Activated naive CD4-positive, alpha-beta T cell treated with anti-CD3 and anti-CD28 coated beads, Interleukin-2, amount 50 U/mL, for 24 hours (primary cell): Measurements from ENCODE around the gene HOXB3.

Experiments used
- H3K27ac Mint-ChIP-seq: one replicate; pipeline ENCODE4 v1.8.0; 2021; ENCODE audit warnings: mild to moderate bottlenecking, mixed read lengths
- H3K27me3 Mint-ChIP-seq: one replicate; pipeline ENCODE4 v1.8.0; 2021; ENCODE audit warnings: mixed read lengths
- H3K36me3 Mint-ChIP-seq: one replicate; pipeline ENCODE4 v1.8.0; 2021; ENCODE audit warnings: mixed read lengths
- H3K4me1 Mint-ChIP-seq: one replicate; pipeline ENCODE4 v1.8.0; 2021; ENCODE audit warnings: mixed read lengths
- H3K4me3 Mint-ChIP-seq: one replicate; pipeline ENCODE4 v1.8.0; 2021; ENCODE audit warnings: mild to moderate bottlenecking, mixed read lengths
- H3K9me3 Mint-ChIP-seq: one replicate; pipeline ENCODE4 v1.8.0; 2021; ENCODE audit warnings: mixed read lengths

HOXB3 gene

GRCh38 chr17:48628649-48629410, 38.8 kb upstream of the HOXB3 start:
- peaks cover 6% of the 10 kb centered on the region for H3K36me3 Mint-ChIP-seq
- H3K27me3 Mint-ChIP-seq, result peaks cover 50% of the 10 kb centered on the region
- peaks cover 27% of the 10 kb centered on the region for H3K4me1 Mint-ChIP-seq
- no peaks in the 10 kb centered on the region for H3K9me3 Mint-ChIP-seq
- no peak overlapping the region for H3K4me3 Mint-ChIP-seq
- no peak overlapping the region for H3K27ac Mint-ChIP-seq

GRCh38 chr17:48627623-48628521, 37.8 kb upstream of the HOXB3 start:
- Mint-ChIP-seq H3K36me3 (peaks cover 5% of the 10 kb centered on the region), H3K27me3 (peaks cover 52% of the 10 kb centered on the region), H3K4me1 (peaks cover 25% of the 10 kb centered on the region), H3K9me3 (no peaks in the 10 kb centered on the region), H3K4me3 (peak overlapping the region; percentile 36), H3K27ac (no peak overlapping the region)

DNA sequence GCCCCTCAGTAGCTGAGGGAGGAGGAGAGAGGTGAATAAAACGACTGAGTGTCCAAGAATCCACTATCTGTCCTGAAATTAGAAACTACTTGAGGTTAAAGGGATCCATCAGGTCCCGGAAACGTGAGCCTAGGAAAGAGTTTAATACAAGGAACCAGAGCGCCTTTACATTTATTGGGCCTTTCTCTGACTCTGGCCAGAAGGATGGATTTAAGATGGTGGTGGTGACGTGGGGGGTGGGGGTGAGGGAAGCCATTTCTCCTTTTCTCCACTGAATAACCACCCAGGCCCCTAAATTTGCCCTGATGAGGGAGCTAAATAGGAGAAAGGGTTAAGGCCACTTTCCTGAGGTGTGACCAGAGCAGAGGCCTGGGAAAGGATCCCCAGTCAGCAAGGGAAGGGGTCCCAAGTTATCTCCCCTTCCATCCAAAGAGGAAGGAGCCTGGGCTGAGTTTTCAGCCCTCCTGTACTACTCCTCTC, 37.1 kb upstream of the HOXB3 start:
- Mint-ChIP-seq H3K4me1 (peaks cover 22% of the 10 kb centered on the region), H3K36me3 (no peaks in the 10 kb centered on the region), H3K9me3 (no peaks in the 10 kb centered on the region), H3K27ac (no peak overlapping the region), H3K4me3 (peak overlapping the region; percentile 88), H3K27me3 (peaks cover 53% of the 10 kb centered on the region)

- Mint-ChIP-seq H3K9me3 (no peaks in the 10 kb centered on the region), H3K36me3 (no peaks in the 10 kb centered on the region), H3K27me3 (peaks cover 59% of the 10 kb centered on the region), H3K4me1 (peaks cover 22% of the 10 kb centered on the region), H3K4me3 (peak within 1 kb of the TSS; percentile 88), H3K27ac (peak within 1 kb of the TSS; percentile 92)
Observed at GRCh38 chr17:48626245-48627117, 36.4 kb upstream of the HOXB3 start, which contains the start of gene HOXB9. TSS of gene HOXB9 (minus strand) at chr17:48626358. CDS start at chr17:48626269, 89 bp downstream.

GRCh38 chr17:48625495-48626244, 35.6 kb upstream of the HOXB3 start:
- Mint-ChIP-seq H3K27me3 (peaks cover 61% of the 10 kb centered on the region), H3K4me3 (peak overlapping the region; percentile 88), H3K27ac (peak overlapping the region; percentile 46), H3K9me3 (no peaks in the 10 kb centered on the region), H3K4me1 (peaks cover 22% of the 10 kb centered on the region), H3K36me3 (peaks cover 2% of the 10 kb centered on the region)

DNA sequence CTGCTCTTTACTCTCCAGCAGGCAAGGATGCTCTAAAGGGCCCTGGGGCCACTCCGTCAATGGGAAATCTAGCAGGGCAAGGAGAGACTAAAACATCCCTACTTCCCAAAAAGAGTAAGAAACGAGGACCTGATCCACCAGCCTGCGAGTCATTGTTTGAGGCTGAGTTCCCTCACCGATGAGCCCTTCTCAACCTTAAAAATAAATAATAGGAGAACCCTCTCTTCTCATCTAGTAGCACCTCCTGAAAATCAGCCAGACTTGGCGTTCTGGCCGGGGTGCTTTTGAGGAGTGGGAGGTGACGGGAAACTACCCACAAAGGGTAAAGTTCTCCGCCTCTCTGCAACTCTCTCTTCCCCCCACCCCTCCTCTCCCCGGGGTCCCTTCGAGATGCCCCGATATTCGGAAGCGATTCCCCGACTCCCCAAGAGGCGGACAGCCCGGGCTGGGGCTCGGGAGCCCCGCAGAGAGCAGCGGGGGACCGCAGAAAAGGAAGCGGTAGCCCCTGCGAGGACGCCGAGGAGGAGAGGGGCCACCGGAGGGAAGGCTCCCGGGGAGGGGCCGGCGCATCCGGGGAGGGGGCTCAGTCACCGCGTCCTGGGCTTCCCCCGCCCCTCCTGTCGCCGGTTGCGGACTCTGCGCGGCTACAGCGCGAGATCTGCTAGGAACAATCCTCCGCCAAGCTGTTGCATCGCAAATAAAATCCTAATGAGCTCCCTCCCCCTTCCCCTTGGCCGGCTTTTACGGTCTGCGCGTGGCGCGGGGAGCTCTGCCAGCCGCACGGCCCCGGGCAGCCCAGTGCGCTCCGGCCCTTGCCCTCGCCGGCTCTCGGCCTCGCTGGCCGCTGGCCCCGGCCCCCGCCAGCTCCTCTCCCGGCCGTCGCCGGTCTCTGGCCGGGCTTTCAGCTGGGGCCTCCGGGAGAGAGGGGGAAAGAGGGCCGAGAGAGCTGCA, 34.8 kb upstream of the HOXB3 start:
- H3K4me3 Mint-ChIP-seq, result peak overlapping the region; percentile 87
- peaks cover 59% of the 10 kb centered on the region for H3K27me3 Mint-ChIP-seq
- no peak overlapping the region for H3K27ac Mint-ChIP-seq
- H3K4me1 Mint-ChIP-seq, result peaks cover 22% of the 10 kb centered on the region
- H3K36me3 Mint-ChIP-seq, result peaks cover 2% of the 10 kb centered on the region
- no peaks in the 10 kb centered on the region for H3K9me3 Mint-ChIP-seq

GRCh38 chr17:48624118-48624517, 34.1 kb upstream of the HOXB3 start:
- H3K27ac Mint-ChIP-seq, result no peak overlapping the region
- H3K4me1 Mint-ChIP-seq, result peaks cover 27% of the 10 kb centered on the region
- peaks cover 58% of the 10 kb centered on the region for H3K27me3 Mint-ChIP-seq
- H3K9me3 Mint-ChIP-seq, result no peaks in the 10 kb centered on the region
- H3K4me3 Mint-ChIP-seq, result peak overlapping the region; percentile 49
- peaks cover 2% of the 10 kb centered on the region for H3K36me3 Mint-ChIP-seq

GRCh38 chr17:48623583-48623982, 33.5 kb upstream of the HOXB3 start:
- Mint-ChIP-seq H3K9me3 (no peaks in the 10 kb centered on the region), H3K27me3 (peaks cover 59% of the 10 kb centered on the region), H3K4me3 (no peak overlapping the region), H3K4me1 (peaks cover 29% of the 10 kb centered on the region), H3K36me3 (peaks cover 2% of the 10 kb centered on the region), H3K27ac (no peak overlapping the region)

GRCh38 chr17:48622857-48623256, 32.8 kb upstream of the HOXB3 start:
- Mint-ChIP-seq H3K4me1 (peaks cover 32% of the 10 kb centered on the region), H3K4me3 (no peak overlapping the region), H3K27ac (no peak overlapping the region), H3K9me3 (no peaks in the 10 kb centered on the region), H3K27me3 (peaks cover 58% of the 10 kb centered on the region), H3K36me3 (peaks cover 2% of the 10 kb centered on the region)

GRCh38 chr17:48621410-48622392, 31.7 kb upstream of the HOXB3 start:
- peaks cover 61% of the 10 kb centered on the region for H3K27me3 Mint-ChIP-seq
- no peak overlapping the region for H3K27ac Mint-ChIP-seq
- H3K36me3 Mint-ChIP-seq, result peaks cover 2% of the 10 kb centered on the region
- no peak overlapping the region for H3K4me3 Mint-ChIP-seq
- H3K4me1 Mint-ChIP-seq, result peaks cover 34% of the 10 kb centered on the region
- no peaks in the 10 kb centered on the region for H3K9me3 Mint-ChIP-seq

GRCh38 chr17:48620461-48621139, 30.6 kb upstream of the HOXB3 start:
- peaks cover 2% of the 10 kb centered on the region for H3K36me3 Mint-ChIP-seq
- H3K4me1 Mint-ChIP-seq, result peaks cover 28% of the 10 kb centered on the region
- H3K9me3 Mint-ChIP-seq, result no peaks in the 10 kb centered on the region
- H3K4me3 Mint-ChIP-seq, result no peak overlapping the region
- H3K27ac Mint-ChIP-seq, result peak overlapping the region; percentile 35
- H3K27me3 Mint-ChIP-seq, result peaks cover 68% of the 10 kb centered on the region

DNA sequence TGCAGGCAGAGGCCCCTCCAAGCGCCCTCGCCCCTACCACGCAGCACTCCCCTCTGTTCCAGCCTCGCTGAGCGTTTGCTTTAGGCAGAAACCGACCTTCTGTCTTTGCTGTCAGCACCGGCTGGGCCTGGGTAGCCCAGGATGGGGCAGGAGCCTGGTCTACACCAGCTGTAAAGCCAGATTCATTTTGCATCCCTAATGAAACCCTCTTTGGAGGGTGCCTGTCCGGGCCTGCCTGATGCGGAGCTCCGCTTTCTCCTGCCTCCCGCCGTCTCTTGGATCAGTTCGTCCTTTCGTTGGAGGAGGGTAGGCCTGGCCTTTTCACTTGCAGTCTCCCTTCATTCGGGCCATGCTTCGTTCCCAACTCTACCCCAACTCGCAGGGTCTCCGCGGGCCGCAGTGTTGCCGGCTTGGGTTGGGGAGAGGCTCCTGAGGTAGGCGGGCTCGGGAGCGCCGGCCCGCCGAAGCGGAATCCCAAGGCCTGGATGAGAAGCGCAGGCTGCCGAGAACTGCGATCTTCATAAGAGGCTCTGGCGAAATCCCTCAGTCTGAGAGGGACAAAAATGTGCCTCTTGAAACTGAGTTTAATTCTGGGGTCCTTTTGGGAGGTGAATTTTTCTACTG, 29.9 kb upstream of the HOXB3 start:
- Mint-ChIP-seq H3K4me1 (peaks cover 33% of the 10 kb centered on the region), H3K27ac (no peak overlapping the region), H3K27me3 (peaks cover 73% of the 10 kb centered on the region), H3K9me3 (no peaks in the 10 kb centered on the region), H3K4me3 (peak overlapping the region; percentile 37), H3K36me3 (peaks cover 2% of the 10 kb centered on the region)
